ENCODE data around the gene TMEM151B. TPM values are rescaled to one million over a fixed set of nuclear protein-coding genes. Genes with fewer than 3 reads are reported as not detected.
A peak's percentile ranks its signal among the peaks of the same experiment; 100 is the strongest.

The TMEM151B gene
- total RNA-seq, 1 donor from 2014 or later, result 0.96 TPM

- no peak for DNase-seq (ENCODE audit: low spot score)
Observed at GRCh38 chr6:44250718-44251123, 19.5 kb upstream of the TMEM151B start.

GRCh38 chr6:44251576-44252524, 18.4 kb upstream of the TMEM151B start:
- no peak for DNase-seq (ENCODE audit: low spot score)

- no peak for DNase-seq (ENCODE audit: low spot score)
Observed at GRCh38 chr6:44253307-44254101, 16.7 kb upstream of the TMEM151B start.

- DNase-seq (ENCODE audit: low spot score), result no peak
Observed at GRCh38 chr6:44254191-44255104, 15.8 kb upstream of the TMEM151B start.

GRCh38 chr6:44255105-44255808, 15.0 kb upstream of the TMEM151B start:
- DNase-seq (ENCODE audit: low spot score), result no peak

GRCh38 chr6:44255871-44256774, 14.1 kb upstream of the TMEM151B start:
- no peak for DNase-seq (ENCODE audit: low spot score)

GRCh38 chr6:44256775-44257024, 13.6 kb upstream of the TMEM151B start:
- DNase-seq (ENCODE audit: low spot score), result no peak

GRCh38 chr6:44257025-44257752, 13.1 kb upstream of the TMEM151B start, which contains the start of gene SLC35B2:
SLC35B2 (minus strand) TSS chr6:44257528; CDS start chr6:44257410, 118 bp downstream.
- peak; percentile 83 for DNase-seq (ENCODE audit: low spot score)

GRCh38 chr6:44257753-44258324, 12.4 kb upstream of the TMEM151B start:
- DNase-seq (ENCODE audit: low spot score), result no peak

GRCh38 chr6:44258325-44258863, 11.9 kb upstream of the TMEM151B start:
- DNase-seq (ENCODE audit: low spot score), result no peak

GRCh38 chr6:44258921-44259320, 11.3 kb upstream of the TMEM151B start:
- no peak for DNase-seq (ENCODE audit: low spot score)

- DNase-seq (ENCODE audit: low spot score), result no peak
Observed at GRCh38 chr6:44260011-44260410, 10.2 kb upstream of the TMEM151B start.

- DNase-seq (ENCODE audit: low spot score), result no peak
Observed at GRCh38 chr6:44260451-44261297, 9.6 kb upstream of the TMEM151B start.

- no peak for DNase-seq (ENCODE audit: low spot score)
Observed at GRCh38 chr6:44261581-44261980, 8.7 kb upstream of the TMEM151B start.

GRCh38 chr6:44262467-44263353, 7.5 kb upstream of the TMEM151B start:
- DNase-seq (ENCODE audit: low spot score), result no peak

GRCh38 chr6:44263354-44264100, 6.7 kb upstream of the TMEM151B start:
- DNase-seq (ENCODE audit: low spot score), result no peak

Measured in umbilical cord (tissue), 2 donors.